Parathyroid adenoma (tissue), 2 donors: ENCODE measurements around the gene SHC1.

Experiments used
- H2AFZ ChIP-seq: fragments of 300-600 bp; sonication (generic); one replicate; pipeline ENCODE4 v1.7.0; 2017; ENCODE audit warnings: antibody characterized with exemption, mild to moderate bottlenecking
- H3K27ac ChIP-seq: fragments of 300-600 bp; sonication (generic); one replicate; pipeline ENCODE4 v1.7.0; 2017
- H3K27me3 ChIP-seq: fragments of 300-600 bp; sonication (generic); one replicate; pipeline ENCODE4 v1.7.0; 2017; ENCODE audit warnings: low read length; ENCODE audit not compliant: control insufficient read depth, insufficient read depth
- H3K36me3 ChIP-seq: fragments of 300-600 bp; sonication (generic); one replicate; pipeline ENCODE4 v1.7.0; 2017; ENCODE audit warnings: low read length; ENCODE audit not compliant: control insufficient read depth, insufficient read depth
- H3K4me1 ChIP-seq: fragments of 300-600 bp; sonication (generic); one replicate; pipeline ENCODE4 v1.7.0; 2017; ENCODE audit warnings: control low read depth
- H3K4me2 ChIP-seq: fragments of 300-600 bp; sonication (generic); one replicate; pipeline ENCODE4 v1.7.0; 2017; ENCODE audit warnings: low read length
- H3K4me3 ChIP-seq: fragments of 300-600 bp; sonication (generic); one replicate; pipeline ENCODE4 v1.7.0; 2017; ENCODE audit warnings: low read depth, low read length
- H3K79me2 ChIP-seq: fragments of 300-600 bp; sonication (generic); one replicate; pipeline ENCODE4 v1.7.0; 2017; ENCODE audit warnings: control low read depth
- H3K9ac ChIP-seq: fragments of 300-600 bp; sonication (generic); one replicate; pipeline ENCODE4 v1.7.0; 2017; ENCODE audit warnings: mild to moderate bottlenecking
- H3K9me3 ChIP-seq: fragments of 300-600 bp; sonication (generic); one replicate; pipeline ENCODE4 v1.7.0; 2017; ENCODE audit warnings: low read length; ENCODE audit not compliant: control insufficient read depth
- CTCF ChIP-seq: fragments of 300-600 bp; sonication (generic); IDR thresholded peaks from one replicate; pipeline ENCODE4 v1.7.0; 2017; ENCODE audit warnings: antibody characterized with exemption, mild to moderate bottlenecking
- donor health status: primary hyperparathyroidism.

Gene SHC1

GRCh38 chr1:154931940-154932487 lies 38.5 kb downstream of the SHC1 start:
- H3K4me2 ChIP-seq: no peak overlapping the region
- H3K27ac ChIP-seq: no peak overlapping the region
- no peaks in the 10 kb centered on the region for H3K36me3 ChIP-seq
- H3K4me1 ChIP-seq: peaks cover 4% of the 10 kb centered on the region
- no peak overlapping the region for H3K9ac ChIP-seq
- TF ChIP-seq CTCF: no peak
- no peak overlapping the region for H3K4me3 ChIP-seq
- H3K27me3 ChIP-seq: no peaks in the 10 kb centered on the region
- H2AFZ ChIP-seq: no peak overlapping the region
- no peaks in the 10 kb centered on the region for H3K79me2 ChIP-seq
- H3K9me3 ChIP-seq: no peaks in the 10 kb centered on the region

GRCh38 chr1:154926201-154926600 lies 44.3 kb downstream of the SHC1 start:
- H3K4me3 ChIP-seq: no peak overlapping the region
- H3K4me2 ChIP-seq: no peak overlapping the region
- no peak for TF ChIP-seq CTCF
- no peaks in the 10 kb centered on the region for H3K79me2 ChIP-seq
- H3K36me3 ChIP-seq: no peaks in the 10 kb centered on the region
- H3K9me3 ChIP-seq: no peaks in the 10 kb centered on the region
- H2AFZ ChIP-seq: no peak overlapping the region
- no peaks in the 10 kb centered on the region for H3K4me1 ChIP-seq
- no peak overlapping the region for H3K9ac ChIP-seq
- H3K27me3 ChIP-seq: no peaks in the 10 kb centered on the region
- no peak overlapping the region for H3K27ac ChIP-seq

GRCh38 chr1:154925335-154926170 lies 45.0 kb downstream of the SHC1 start:
- Histone ChIP-seq H2AFZ (no peak overlapping the region), H3K36me3 (no peaks in the 10 kb centered on the region), H3K27me3 (no peaks in the 10 kb centered on the region), H3K9ac (no peak overlapping the region), H3K4me1 (no peaks in the 10 kb centered on the region), H3K4me3 (no peak overlapping the region), H3K4me2 (no peak overlapping the region), H3K27ac (no peak overlapping the region), H3K9me3 (no peaks in the 10 kb centered on the region), H3K79me2 (no peaks in the 10 kb centered on the region)
- no peak for TF ChIP-seq CTCF

- H3K27me3 ChIP-seq: no peaks in the 10 kb centered on the region
- H3K9ac ChIP-seq: no peak overlapping the region
- H3K27ac ChIP-seq: no peak overlapping the region
- H3K4me3 ChIP-seq: no peak overlapping the region
- no peaks in the 10 kb centered on the region for H3K36me3 ChIP-seq
- H3K4me1 ChIP-seq: no peaks in the 10 kb centered on the region
- no peaks in the 10 kb centered on the region for H3K9me3 ChIP-seq
- TF ChIP-seq CTCF: no peak
- no peaks in the 10 kb centered on the region for H3K79me2 ChIP-seq
- H2AFZ ChIP-seq: no peak overlapping the region
- no peak overlapping the region for H3K4me2 ChIP-seq
Measured at GRCh38 chr1:154923695-154924094, 46.9 kb downstream of the SHC1 start.
